NCI-H446 treated with DMSO at 0.1 percent for 48 hours (cell line): Measurements from ENCODE around the gene DRD2.
A peak's percentile ranks its signal among the peaks of the same experiment; 100 is the strongest.

Experiments
- DNase-seq: peaks from one replicate; lab custom pipeline; 2025; lab: John Stamatoyannopoulos, UW

Gene DRD2

GRCh38 chr11:113444502-113445123 is 30.6 kb downstream of the DRD2 start:
- no peak for DNase-seq

DNA sequence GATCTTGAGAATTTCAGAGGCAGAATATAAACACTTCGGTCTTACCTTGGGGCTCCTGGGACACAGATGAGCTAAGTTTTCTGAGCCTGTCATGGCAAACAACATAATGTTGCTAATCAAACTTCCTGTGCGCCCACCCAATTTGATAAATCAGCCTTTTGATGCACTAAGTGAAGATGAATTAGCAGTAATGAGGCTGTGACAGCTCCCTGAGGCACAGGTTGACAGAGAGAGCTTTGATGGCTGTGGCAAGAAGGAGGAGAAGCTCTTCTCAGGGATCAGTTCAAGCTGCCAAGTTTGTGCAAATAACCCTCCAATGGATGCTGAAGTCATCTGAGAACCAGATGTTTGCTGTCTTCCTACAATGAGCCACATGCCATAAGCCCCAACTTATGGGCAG is 34.4 kb downstream of the DRD2 start:
- DNase-seq, result no peak

DNA sequence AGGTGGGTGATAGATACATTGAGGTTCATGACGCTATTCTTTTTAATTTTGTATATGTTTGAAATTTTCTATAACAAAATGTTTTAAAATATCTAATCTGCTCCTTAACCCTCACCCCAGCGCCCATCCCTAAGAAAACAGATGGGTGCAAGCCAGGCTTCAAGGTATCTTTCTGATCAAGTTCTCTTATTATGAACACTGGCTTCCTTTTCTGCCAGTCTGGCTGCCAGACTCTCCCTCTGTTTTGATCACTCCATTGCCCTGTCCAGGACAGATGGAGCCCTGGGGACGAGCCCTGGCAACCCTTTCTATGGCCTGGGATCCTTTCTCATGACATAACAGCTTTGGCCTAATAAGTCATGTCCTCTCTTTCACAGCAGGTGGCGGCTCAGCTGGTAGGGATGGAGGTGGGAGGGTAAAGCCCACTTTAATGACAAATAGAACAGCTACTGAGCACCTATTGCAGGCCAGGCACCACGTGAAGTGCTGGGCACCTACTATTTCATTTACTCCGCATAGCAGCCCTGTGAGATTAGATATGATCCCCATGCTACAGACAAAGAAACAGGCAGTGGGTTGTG is 38.4 kb downstream of the DRD2 start:
- DNase-seq, result no peak

GRCh38 chr11:113435190-113435968 is 39.8 kb downstream of the DRD2 start:
- no peak for DNase-seq

- DNase-seq, result no peak
These were observed 43.5 kb downstream of the DRD2 start for GRCh38 chr11:113431746-113432145.

DNA sequence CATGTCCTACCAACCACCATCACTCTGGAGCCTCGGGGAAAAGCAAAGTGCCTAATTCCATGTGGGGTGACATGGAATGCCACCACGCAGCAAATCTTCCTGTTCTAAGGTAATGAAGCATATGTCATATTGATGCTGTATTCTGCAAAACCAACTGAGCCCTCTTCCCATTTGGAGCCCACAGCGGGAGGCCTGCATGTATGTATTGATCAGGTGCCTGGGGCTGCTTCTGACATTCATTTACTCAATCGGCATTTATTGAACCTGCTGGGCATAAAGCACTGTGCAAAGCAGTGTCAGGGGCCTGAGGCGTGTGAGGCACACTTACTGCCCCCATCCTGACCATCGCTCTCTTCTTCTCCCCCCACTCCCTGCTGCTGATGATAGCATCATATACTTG is 48.5 kb downstream of the DRD2 start:
- DNase-seq, result no peak

DNA sequence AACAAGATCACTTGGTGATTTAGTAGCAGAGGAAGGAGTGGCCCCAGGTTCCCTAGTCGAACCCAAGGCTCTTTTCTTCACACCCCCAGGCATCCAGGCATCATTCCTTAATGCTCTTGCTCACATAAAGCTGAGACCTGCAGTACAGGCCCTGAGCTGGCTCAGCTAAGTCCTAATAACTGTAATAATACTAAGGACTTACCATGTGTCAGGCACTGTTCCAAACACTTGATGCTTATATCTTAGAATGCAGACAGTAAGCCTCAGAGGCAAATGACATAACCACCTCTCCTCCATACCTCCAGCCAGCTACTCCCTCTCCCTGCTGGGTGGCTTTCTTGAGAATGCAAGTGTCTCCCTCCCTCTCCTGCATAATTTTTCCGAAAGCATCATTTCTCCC is 54.4 kb downstream of the DRD2 start:
- no peak for DNase-seq

DNA sequence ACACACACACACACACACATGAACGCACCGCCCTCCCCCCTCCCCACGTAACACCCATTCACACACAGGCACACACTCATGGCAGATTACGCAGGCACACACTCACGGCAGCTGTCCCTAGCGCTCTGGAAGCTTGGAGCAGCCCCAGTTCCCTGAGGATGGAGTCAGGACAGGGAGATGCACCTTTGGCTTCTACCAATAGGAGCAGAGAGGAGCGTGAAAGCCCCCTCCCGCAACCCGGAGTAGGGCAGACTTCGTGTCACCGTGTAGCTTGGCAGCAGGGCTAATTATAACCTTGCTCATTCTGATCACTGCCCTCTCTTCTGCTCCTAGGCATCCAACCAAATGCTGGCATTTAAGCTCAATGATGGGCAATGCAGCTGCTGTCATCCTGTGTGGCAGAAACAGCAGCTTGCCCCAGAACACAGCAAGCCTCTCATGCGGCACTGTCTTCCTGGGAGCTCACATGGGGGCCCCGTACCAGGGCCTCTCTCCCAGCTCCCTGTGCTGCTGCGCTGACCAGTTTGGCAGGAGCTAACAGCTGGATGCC is 55.7 kb downstream of the DRD2 start:
- no peak for DNase-seq

DNA sequence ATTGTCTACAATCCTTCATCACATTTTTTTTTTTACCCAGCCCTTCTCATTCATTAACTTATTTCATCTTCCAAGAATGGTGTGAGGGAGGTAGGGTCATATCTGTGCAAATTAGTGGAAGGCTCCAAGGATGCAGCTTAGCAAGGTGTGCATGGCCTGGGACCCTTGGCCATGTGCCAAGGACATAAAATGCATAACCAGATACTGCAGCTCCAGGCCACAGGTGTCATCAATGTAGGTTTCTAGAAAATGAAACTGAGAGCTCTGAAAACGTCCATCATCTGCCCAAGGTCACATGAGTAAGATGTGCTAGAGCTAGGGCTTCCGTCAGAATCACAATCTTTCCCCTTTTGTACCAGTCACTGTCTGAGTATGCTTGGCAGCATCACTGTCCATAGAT is 57.8 kb downstream of the DRD2 start:
- no peak for DNase-seq

- no peak for DNase-seq
These were observed 59.9 kb downstream of the DRD2 start for GRCh38 chr11:113415343-113415742.

DNA sequence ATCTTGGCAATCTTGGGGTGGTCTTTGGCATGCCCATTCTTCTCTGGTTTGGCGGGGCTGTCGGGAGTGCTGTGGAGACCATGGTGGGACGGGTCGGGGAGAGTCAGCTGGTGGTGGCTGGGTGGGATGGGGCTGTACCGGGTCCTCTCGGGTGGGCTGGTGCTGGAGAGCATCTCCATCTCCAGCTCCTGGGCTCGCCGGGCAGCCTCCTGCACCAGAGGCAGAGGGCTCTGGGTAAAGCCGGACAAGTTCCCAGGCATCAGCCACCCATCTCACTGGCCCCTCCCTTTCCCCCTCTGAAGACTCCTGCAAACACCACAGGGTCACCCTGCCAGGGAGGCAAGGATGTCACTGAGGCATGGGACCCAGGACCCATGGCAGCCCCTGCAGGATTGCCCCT is 62.5 kb downstream of the DRD2 start:
- DNase-seq, result no peak

DNA sequence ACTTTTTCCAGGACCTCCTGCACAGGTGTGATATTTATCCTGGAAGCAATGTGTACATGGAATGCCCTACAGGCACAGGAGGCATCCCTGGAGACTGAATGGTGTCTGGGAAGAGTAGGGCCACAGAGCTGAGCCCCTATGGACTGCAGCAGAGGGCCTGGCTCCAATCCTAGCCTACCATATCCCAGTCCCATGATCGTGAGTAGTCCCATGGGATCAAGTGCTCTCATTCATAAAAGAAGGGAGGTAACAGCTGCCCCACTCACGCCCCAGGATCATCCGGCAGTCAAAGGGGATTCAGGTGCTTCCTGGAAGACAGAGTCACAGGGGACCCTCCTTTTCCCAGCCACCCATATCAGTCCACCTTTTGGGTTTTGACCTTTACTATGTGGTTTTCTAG is 63.7 kb downstream of the DRD2 start:
- DNase-seq, result no peak

DNA sequence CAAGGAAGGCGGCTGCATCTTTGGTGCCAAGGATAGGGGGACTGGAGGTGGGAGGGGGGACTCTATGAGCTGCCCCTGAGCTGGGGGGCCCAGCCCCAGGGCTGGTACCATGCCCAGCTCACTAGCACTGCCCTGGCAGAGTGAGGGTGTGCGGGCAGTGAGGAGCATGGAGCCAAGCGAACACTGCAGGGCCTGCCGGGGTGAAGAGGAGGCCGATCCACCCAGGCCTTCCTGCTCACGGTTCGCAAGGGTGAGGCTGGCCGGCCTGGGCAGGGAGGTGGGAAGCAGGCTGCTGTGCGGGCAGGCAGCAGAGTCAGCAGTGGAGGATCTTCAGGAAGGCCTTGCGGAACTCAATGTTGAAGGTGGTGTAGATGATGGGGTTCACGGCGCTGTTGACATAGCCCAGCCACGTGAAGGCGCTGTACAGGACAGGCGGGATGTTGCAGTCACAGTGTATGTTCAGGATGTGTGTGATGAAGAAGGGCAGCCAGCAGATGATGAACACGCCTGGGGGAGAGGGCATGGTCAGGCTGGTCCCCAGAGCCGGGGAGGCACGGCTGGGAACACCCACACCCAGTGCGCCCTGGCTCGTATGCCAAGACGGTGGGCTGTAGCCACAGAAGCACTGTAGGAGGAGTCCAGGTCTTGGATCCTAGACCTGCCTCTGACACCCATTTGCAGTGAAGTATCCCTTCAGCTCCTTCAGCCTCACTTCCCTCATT is 64.6 kb downstream of the DRD2 start:
- DNase-seq, result no peak

DNA sequence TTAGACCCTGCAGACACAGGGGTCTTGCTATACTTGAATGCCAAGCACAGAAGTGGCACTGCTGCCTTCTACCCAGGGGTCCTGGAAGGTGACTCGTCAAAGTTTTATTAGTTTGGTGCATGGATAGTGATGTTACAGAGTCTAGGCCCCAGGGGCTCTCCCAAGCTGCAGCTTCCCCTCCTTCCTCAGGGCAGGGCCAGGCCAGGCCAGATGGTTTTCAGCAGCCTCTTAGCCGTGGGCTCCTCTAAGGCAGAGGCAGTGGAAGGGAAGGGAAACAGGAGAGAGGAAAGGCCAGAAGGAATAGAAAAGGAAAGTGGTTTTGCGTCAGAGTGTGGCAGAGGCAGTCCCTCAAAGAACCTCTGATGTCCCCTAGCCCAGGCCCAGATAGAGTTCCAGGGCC is 65.7 kb downstream of the DRD2 start:
- no peak for DNase-seq

GRCh38 chr11:113408887-113409286 is 66.3 kb downstream of the DRD2 start:
- DNase-seq, result no peak

GRCh38 chr11:113408206-113408605 is 67.0 kb downstream of the DRD2 start:
- DNase-seq, result no peak

DNA sequence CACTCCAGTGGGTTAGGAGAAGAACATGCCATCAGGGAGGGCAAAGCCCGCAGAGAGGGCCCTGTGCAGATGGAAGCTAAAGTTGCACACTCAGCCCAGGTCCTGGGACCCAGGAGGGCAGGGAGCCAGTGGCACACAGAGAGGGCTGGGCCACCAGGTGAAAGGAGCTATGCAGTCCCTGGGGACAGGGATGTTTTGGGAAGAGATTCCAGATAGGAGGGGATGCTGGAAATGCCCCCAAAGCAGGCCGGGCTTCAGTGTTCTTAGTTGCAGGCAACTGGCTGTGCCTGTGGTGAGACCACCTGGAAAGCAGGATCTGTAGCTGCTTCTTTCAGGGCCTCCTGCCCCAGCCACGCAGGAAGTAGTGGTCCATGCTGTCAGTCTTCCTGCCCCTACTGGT is 68.0 kb downstream of the DRD2 start:
- DNase-seq, result no peak

DNA sequence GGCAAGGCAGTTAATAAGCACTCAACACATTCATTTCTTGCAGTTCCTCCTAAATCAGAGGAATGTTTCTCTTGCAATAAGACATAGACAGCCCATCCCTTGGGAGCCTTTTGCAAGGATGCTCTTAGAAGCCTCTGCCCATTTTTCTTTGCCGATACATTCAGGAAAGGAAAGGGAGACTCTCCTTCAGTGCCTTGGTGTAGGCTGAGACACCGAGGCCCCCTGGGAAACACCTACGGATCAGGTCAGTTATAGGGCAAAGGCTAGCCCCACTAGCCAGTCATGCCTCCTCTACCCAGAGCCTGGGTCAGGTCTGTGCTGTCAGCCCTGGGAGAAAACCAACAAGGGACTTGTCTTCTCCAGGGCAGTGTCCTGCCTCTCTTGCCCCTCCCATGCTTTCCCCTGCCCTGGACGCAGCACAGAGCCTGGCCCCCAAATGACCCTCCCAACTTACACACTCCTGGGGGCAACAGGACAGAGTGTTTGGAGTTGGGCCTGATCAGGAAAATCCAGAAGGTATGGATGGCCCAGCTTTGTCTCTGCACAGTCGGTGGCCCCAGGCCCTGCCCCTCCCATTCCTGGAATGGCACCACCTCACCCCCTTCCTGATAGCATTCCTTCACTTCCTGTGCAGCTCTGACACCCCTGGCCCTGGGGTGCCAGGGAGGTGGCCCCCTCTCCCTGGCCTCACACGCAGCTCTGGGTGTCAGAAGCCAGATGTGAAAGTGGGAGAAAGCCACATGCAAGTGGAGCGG is 69.3 kb downstream of the DRD2 start:
- DNase-seq, result no peak

- no peak for DNase-seq
These were observed 70.3 kb downstream of the DRD2 start for GRCh38 chr11:113404859-113405430.

- DNase-seq, result peak; percentile 92
These were observed 73.5 kb downstream of the DRD2 start for GRCh38 chr11:113401718-113402117.

DNA sequence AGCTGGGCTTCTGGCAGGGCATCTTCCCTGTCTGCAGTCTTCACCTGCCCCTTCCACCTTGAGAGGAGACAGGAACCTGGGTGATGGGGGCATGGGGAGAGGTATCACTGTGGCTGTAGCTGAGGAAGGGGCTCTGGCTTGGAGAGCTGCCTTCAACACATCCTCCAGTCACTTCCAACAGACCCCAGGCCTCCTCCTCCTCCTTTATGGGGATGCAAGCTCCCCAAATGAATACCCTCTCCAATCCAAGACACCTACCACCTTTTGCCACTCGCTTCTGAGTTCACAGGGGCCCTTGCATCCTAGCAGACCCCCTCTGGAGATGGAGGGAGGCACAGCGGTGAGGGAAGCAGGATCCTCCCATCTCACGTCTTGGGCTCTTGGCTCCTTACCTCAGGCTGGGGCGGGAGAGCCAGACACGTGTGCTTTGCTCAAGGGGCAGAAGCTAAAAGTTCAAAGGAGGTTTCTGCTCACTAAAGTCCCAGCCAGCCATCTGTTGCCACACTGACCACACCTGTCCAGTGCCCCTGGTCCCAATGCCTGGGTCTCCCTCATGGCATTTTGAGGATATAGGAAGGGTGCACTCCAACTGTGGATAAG is 74.5 kb downstream of the DRD2 start:
- DNase-seq, result no peak
